Bladder microvascular endothelial cell (primary cell): ENCODE measurements around the gene RAB24. TPM values are rescaled to one million over a fixed set of nuclear protein-coding genes. Genes with fewer than 3 reads are reported as not detected.

Experiments
- total RNA-seq: library from RNA; depleted of rRNA; stranded (reverse); fragments of >200 nt; gene quantifications from 2 replicates; pipeline ENCODE4 v1.2.3, GENCODE V29; 2014

Gene RAB24
- 15.7 and 16.1 TPM in 2 replicates for total RNA-seq

DNA sequence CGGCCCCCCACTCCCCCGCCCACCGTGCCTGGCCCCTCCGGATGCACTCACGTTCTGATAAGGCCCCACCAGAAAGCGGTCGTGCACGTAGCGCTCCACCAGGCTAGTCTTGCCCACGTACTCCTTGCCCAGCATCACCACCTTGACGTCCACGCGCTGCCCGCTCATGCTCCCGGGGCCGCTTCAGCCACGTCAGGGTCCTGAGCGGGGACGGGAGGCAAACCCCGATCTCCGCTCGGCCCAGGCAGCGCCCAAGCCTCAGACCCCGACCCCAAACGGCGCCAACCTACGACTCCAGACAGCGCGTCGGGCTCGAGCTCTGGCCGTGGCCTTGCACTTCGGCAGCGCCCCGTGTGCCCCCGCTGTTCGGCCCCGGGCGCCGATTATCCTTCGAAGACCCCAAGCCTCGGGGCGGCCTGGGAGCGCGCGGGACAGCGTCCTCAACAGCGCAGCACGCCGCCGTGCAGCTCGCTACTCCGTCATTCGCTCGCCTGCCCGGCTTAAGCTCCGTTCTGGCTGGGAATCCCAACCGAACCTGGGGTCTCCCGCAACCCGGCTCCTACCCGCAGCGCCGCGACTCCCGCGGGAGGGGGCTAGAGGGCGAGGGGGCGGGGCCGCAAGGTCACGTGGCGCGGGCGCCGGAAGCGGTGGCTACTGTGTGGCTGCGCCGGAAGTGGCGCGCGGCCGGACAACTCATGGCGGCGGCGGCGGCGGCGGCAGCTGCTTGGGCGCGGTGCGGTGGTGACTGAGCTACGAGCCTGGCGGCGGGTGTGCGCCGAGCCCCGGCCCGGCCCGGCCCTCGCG is at the start of gene RAB24, which contains the start of gene PRELID1:
TSS of gene RAB24 (minus strand) at position 599 of the 804 bp plus-strand sequence. CDS start at position 168, 431 bp downstream.
TSS of gene PRELID1 (plus strand) at position 679 of the 804 bp plus-strand sequence. CDS start 187 bp downstream, outside the sequence.

DNA sequence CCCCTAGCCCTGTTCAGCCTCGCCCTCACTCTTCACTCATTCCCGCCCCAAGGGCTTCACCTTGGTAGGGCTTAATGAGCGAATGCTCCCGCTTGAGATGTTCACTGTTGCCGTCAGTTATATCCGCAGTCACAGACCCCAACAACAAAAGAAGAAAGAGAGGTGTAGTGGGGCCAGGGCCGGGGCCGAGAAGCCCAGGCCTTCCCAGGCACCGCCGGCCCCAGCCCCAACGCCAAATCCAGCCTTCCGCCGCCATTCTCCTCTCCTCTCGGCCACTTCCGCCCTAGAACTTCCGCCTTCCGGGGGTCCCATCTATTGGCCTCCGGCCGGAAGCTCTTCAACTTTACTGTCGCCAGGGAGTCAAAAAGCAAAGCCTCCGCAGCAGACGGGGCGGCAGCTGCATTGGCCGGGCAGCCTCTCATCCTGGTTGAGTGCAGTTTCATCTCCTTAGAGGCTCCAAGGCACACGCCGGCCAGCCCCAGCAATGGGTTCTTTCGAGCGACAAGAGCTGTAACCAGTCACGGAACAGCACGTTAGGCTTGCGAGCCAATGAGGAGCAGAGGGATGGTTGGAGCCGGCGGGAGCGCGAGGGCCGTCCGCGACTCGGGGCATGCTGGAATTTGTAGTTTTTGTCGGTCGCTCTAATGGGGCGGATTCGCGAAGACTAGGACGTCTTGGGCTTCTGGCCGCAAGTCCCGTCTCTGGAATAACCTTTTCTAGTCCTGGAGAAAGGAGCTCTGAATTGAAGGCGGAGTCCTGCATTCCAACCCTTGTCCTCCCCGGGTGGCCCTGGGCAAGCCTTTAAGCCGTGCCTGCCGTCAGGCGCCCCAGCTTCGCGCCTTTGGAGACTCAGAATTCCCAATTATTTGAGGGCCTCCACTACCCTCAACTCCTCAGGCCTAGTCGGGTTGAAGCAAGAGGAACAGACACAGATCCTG is 48.1 kb upstream of the RAB24 start, which contains the start of gene LMAN2:
TSS of gene LMAN2 (minus strand) at position 277 of the 938 bp plus-strand sequence. CDS start at position 256, 21 bp downstream.

DNA sequence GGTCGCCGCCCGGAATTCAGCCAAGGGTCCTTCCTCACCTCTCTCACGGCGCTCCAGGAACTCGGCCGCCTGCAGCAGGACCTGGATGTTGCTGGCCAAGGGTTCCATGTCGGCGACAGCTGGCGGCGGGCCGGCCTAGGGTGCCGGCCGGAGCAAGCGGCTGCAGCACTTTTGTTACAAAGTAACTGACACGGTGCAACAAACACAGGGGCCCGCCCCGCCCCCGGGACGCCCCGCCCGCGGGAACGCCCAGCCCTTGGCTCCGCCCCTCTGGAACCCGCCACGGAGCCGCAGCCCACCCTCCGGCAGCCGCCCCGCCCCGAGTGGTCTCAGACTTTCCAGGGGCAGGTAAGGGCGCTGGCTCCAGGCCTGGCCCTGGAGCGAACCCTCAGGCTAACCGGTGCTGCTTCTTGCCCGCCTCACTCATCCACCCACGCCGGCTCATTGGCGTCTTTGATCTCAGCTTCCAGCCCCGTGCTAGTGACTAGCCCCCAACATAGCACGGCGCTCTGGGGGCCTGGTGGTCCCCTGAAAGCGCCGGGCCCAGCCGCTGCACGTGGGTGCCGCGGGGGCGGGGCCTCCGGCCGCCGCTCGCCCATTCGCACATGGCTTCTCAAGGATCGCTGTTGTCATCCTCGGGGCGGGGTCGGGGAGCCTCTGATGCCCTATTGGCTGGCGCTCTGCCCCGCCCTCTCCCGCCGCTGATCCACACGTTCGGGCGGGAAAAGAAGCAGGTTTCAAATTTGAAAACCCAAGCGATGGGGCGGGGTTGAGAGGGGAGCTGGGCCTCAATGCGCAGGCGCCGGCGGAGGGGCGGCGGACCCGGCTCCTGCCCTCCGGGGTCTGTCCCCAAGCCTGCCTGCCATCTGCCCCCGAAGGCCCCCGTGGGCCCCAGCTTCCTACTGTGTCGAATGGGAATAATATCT is 8.5 kb upstream of the RAB24 start, which contains the start of gene MXD3:
TSS of gene MXD3 (minus strand) at position 176 of the 926 bp plus-strand sequence. CDS start at position 108, 68 bp downstream.

Other genes starting within 250 kb of the RAB24 start
- gene FGFR4, start 216.8 kb downstream of the RAB24 start, total RNA-seq: 1.3 and 3.6 TPM in 2 replicates
- 25.1 and 53.0 TPM in 2 replicates for gene NSD1, start 169.9 kb downstream of the RAB24 start, total RNA-seq
- 104 and 118 TPM in 2 replicates for gene PRELID1, start 80 bp upstream of the RAB24 start, total RNA-seq
- gene MXD3, start 8.2 kb upstream of the RAB24 start, total RNA-seq: 18.1 and 26.1 TPM in 2 replicates
- gene LMAN2, start 47.9 kb upstream of the RAB24 start, total RNA-seq: 332 and 421 TPM in 2 replicates
- 2.0 and 6.0 TPM in 2 replicates for gene RGS14, start 54.2 kb upstream of the RAB24 start, total RNA-seq
- not detected in 2 replicates for gene SLC34A1, start 80.7 kb upstream of the RAB24 start, total RNA-seq
- not detected in 2 replicates for gene PFN3, start 96.9 kb upstream of the RAB24 start, total RNA-seq
- gene F12, start 105.8 kb upstream of the RAB24 start, total RNA-seq: 0.69 and 1.3 TPM in 2 replicates
- 21.2 and 30.5 TPM in 2 replicates for gene GRK6, start 123.0 kb upstream of the RAB24 start, total RNA-seq
- gene PRR7, start 143.1 kb upstream of the RAB24 start, total RNA-seq: 1.6 TPM in 2 replicates
- 98.1 and 207 TPM in 2 replicates for gene DBN1, start 169.9 kb upstream of the RAB24 start, total RNA-seq
- gene PDLIM7, start 193.9 kb upstream of the RAB24 start, total RNA-seq: 34.5 and 79.9 TPM in 2 replicates
- gene DOK3, start 206.1 kb upstream of the RAB24 start, total RNA-seq: 3.4 and 4.5 TPM in 2 replicates
- 86.0 and 127 TPM in 2 replicates for gene DDX41, start 213.2 kb upstream of the RAB24 start, total RNA-seq